AG08395 (cell line): Measurements from ENCODE around the gene TNPO3.
"Not testable (repeated sequence)": the region's sequence is repeated elsewhere in the genome, so short reads cannot be mapped to it uniquely, and the experiment has no call there.

Experiments used
- DNase-seq: peaks from one replicate; pipeline ENCODE4 v3.0.0; 2012; ENCODE audit warnings: mixed read lengths, low spot score

TNPO3 gene

GRCh38 chr7:129014501-129015101 is 40.3 kb downstream of the TNPO3 start:
- DNase-seq = no peak

- DNase-seq = no peak
Observed at GRCh38 chr7:129013048-129013724, 41.7 kb downstream of the TNPO3 start.

- no peak for DNase-seq
Observed at GRCh38 chr7:129012641-129013040, 42.3 kb downstream of the TNPO3 start.

GRCh38 chr7:129010075-129010474 is 44.8 kb downstream of the TNPO3 start:
- no peak for DNase-seq

GRCh38 chr7:129009437-129009836 is 45.5 kb downstream of the TNPO3 start:
- no peak for DNase-seq

- DNase-seq = no peak
Observed at GRCh38 chr7:129008645-129009414, 46.1 kb downstream of the TNPO3 start.

GRCh38 chr7:129007572-129007971 is 47.3 kb downstream of the TNPO3 start:
- no peak for DNase-seq

- no peak for DNase-seq
Observed at GRCh38 chr7:129006636-129007414, 48.1 kb downstream of the TNPO3 start.

- DNase-seq = no peak
Observed at GRCh38 chr7:129005186-129005585, 49.7 kb downstream of the TNPO3 start.

- DNase-seq = no peak
Observed at GRCh38 chr7:128997181-128997580, 57.7 kb downstream of the TNPO3 start.

- DNase-seq = not testable (repeated sequence)
Observed at GRCh38 chr7:128994560-128994959, 60.4 kb downstream of the TNPO3 start.

GRCh38 chr7:128993419-128993818 is 61.5 kb downstream of the TNPO3 start:
- no peak for DNase-seq

- DNase-seq = no peak
Observed at GRCh38 chr7:128989961-128990360, 65.0 kb downstream of the TNPO3 start.

- DNase-seq = no peak
Observed at GRCh38 chr7:128988372-128988771, 66.5 kb downstream of the TNPO3 start.

GRCh38 chr7:128986609-128987008 is 68.3 kb downstream of the TNPO3 start:
- no peak for DNase-seq

- DNase-seq = no peak
Observed at GRCh38 chr7:128985660-128986059, 69.3 kb downstream of the TNPO3 start.

GRCh38 chr7:128982105-128982504 is 72.8 kb downstream of the TNPO3 start:
- no peak for DNase-seq

GRCh38 chr7:128974241-128974934 is 80.5 kb downstream of the TNPO3 start:
- DNase-seq = no peak

GRCh38 chr7:128968624-128969023 is 86.3 kb downstream of the TNPO3 start:
- no peak for DNase-seq

GRCh38 chr7:128963327-128963757 is 91.6 kb downstream of the TNPO3 start:
- no peak for DNase-seq

- no peak for DNase-seq
Observed at GRCh38 chr7:128962899-128963298, 92.0 kb downstream of the TNPO3 start.
